Dedifferentiated amniotic fluid mesenchymal stem cell (primary cell): ENCODE results near the gene IQCF2.
"Not testable (repeated sequence)": the region's sequence is repeated elsewhere in the genome, so short reads cannot be mapped to it uniquely, and the experiment has no call there.

ENCODE experiments used
- DNase-seq: peaks from one replicate; pipeline ENCODE4 v3.0.0-alpha.2; 2016; ENCODE audit errors: extremely low spot score

The IQCF2 gene

GRCh38 chr3:51879937-51880336 lies 18.5 kb downstream of the IQCF2 start:
- no peak for DNase-seq

DNA sequence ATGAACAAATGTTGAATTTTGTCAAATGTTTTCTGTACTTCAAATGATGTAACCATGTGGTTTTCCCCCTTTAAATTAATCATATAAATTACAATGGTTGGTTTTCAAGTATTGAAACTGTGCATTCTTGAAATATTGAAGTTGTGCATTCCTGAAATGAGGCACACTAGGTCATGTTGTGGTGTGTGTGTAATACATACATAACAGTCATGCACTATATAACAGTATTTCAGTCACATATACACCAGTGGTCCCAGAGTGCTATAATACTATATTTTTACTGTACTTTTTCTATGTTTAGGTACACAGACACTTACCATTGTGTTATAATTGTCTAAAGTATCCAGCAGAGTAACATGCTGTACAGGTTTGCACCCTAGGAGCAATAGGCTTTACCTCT lies 25.0 kb downstream of the IQCF2 start:
- DNase-seq: no peak

GRCh38 chr3:51887620-51888019 lies 26.2 kb downstream of the IQCF2 start:
- DNase-seq: no peak

GRCh38 chr3:51888463-51889105 lies 27.2 kb downstream of the IQCF2 start:
- DNase-seq: no peak

- DNase-seq: no peak
Measured at GRCh38 chr3:51891242-51892039, 30.0 kb downstream of the IQCF2 start.

DNA sequence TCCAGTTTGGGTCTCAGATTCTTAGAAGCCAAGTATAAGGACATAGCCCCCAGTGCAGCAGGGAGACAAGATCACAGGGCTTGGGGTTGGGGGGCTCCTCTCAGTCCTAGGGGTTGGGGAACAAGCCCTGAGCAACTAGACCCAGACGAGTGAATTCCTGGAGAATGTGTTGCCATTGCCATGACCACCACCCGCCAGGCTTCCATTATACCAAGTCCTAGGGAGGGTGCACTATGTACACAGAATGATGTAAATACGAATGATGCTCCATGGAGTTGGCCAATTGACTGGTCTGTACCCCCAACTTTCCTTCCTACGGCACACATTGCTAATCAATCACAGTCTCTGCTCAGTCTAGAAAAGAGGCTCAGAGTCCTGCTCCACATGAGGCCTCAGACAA lies 33.0 kb downstream of the IQCF2 start:
- DNase-seq: no peak

DNA sequence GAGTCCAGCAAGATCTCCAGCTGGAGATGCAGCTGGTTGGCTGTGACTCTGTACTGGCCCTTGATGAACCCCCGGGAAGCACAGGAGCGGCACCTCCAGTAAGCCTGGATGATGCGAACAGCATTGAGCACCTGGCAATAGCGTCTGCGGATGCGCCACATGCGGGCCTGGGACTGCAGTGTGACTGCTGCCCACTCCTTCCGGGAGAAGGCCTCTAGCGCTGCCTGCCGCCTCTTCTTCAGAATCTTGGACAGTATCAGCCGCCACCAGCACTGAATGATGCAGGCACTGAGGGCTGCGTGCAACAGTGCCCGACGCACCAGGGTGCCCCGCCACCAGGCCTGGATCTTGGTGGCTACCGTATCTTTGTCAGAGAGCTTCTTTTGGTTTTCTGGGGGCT lies 33.5 kb downstream of the IQCF2 start:
- DNase-seq: no peak

DNA sequence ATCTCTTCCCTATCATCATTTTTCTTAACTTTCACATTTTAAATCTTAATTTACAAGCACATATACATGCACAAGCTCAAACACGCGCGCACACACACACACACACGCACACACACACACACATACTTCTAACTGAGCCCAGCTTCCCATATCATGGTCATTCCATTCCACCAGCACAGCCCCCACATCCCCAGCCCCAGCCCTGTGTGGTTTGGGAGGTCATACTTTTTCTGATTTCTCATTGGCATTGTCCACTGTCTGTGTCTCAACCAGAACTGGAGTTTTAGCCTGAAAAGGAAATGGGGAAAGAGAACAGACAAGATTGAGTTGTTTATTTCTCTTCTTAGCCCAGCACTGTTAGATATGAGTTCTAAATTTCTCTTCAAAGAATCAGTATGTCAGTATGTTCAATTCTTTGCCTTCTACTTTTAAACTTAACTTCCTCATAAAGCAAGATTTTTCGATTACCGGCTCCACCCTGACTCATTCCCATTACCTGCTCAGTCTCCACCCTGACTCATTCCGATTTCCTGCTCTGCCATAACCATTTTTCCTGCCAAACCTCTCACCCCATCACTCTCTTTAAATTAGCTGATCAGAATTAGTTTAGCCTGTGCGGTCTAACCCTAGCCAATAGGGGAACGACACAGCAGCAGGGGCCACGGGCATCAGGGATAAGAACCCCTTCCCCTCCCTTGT lies 35.3 kb downstream of the IQCF2 start:
- no peak for DNase-seq

DNA sequence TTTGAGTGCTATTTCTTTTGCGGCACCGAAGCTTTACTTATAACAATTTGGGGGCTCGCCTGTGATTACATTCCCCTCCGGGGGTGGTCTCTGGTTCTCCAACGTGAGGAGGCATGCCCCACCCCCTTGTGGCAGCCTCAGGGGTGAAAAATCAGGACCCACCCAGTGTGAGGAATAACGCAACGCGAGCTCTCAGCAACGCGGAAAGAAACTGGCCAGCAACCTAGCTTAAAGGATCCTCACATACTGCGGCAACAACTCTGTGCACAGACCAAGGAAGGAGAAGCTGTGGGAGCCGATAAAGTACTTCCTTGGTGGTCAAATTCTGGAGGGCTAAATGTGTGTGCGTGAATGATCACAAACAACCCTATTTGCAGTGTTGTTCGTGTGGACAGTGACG lies 36.0 kb downstream of the IQCF2 start:
- no peak for DNase-seq

DNA sequence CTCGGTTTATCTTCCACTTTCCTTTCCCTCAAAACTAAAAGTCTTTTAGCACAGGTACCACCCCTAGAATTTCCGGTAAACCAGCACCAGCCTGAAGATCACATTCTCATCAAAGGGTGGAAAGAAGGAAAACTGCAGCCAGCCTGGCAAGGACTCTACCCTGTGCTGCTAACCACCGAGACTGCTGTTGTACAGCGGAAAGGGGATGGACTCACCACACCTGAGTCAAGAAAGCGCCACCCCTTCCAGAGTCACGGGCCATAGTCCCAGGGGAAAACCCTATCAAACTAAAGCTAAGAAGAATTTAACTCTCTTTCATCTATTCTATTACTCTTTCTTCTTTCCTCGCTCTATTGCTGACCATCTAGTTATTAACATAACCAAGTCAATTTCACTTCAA lies 38.6 kb downstream of the IQCF2 start:
- not testable (repeated sequence) for DNase-seq

GRCh38 chr3:51902361-51902760 lies 40.9 kb downstream of the IQCF2 start:
- DNase-seq: not testable (repeated sequence)

DNA sequence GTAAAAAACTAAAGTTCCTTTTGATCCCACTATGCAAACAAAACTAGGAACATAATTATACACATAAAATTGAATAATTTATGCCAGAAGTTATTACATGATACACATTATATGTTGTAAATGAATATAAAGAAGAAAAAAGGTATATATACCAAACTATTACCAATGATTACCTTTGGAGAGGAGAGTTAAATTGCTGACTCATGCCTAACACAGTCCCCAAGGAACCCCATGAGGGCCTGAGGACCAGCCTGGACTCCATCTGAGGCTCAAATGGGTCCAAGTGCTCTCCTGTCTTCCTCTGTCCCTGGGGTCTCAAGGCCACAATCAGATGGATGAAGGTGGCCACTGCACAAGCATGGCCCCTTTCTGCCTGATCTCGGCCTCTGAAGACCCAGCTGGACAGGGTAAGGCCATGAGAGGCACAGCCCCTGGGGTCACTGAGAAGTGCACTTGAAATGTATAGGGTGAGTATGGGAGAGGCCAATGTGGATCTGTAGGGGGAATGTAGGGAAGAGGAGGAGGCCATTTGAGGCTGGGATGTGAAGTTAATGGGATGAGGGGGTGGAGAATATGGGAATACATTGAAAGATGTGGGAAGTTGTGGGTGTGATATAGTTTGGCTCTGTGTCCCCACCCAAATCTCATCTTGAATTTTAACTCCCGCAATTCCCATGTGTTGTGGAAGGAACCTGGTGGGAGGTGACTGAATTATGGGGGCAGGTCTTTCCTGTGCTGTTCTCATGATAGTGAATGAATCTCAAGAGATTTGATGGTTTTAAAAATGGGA lies 42.8 kb downstream of the IQCF2 start:
- DNase-seq: no peak

- DNase-seq: no peak
Measured at GRCh38 chr3:51908026-51908425, 46.6 kb downstream of the IQCF2 start.
